Endodermal cell (in vitro differentiated cells): ENCODE measurements around the gene NCKAP5. TPM values are rescaled to one million over a fixed set of nuclear protein-coding genes. Genes with fewer than 3 reads are reported as not detected.

Experiments used
- DNase-seq: peaks from one replicate; pipeline ENCODE4 v3.0.0-alpha.2; 2017
- H3K27ac ChIP-seq: 2 replicates; pipeline ENCODE4 v1.5.1; 2013; ENCODE audit warnings: mild to moderate bottlenecking, low read depth, low read length, moderate library complexity
- H3K27me3 ChIP-seq: 2 replicates; pipeline ENCODE4 v1.6.1; 2013; ENCODE audit warnings: mild to moderate bottlenecking, low read length, moderate library complexity; ENCODE audit not compliant: insufficient read depth, control insufficient read depth, poor library complexity, severe bottlenecking
- H3K36me3 ChIP-seq: 2 replicates; pipeline ENCODE4 v1.7.0; 2013; ENCODE audit warnings: mild to moderate bottlenecking, low read length, moderate library complexity; ENCODE audit not compliant: control insufficient read depth, insufficient read depth
- H3K4me1 ChIP-seq: one replicate; pipeline ENCODE4 v1.7.0; 2013; ENCODE audit warnings: low read length; ENCODE audit not compliant: control insufficient read depth, insufficient read depth
- H3K4me3 ChIP-seq: 2 replicates; pipeline ENCODE4 v1.5.1; 2013; ENCODE audit warnings: mild to moderate bottlenecking, low read length, moderate library complexity
- H3K9ac ChIP-seq: 2 replicates; pipeline ENCODE4 v1.6.1; 2013; ENCODE audit warnings: mild to moderate bottlenecking, low read length, moderate library complexity; ENCODE audit not compliant: poor library complexity, severe bottlenecking; ENCODE audit errors: extremely low read depth
- H3K9me3 ChIP-seq: 2 replicates; pipeline ENCODE4 v1.6.1; 2013; ENCODE audit warnings: mild to moderate bottlenecking, low read length, moderate library complexity; ENCODE audit not compliant: control insufficient read depth
- H3K27ac Mint-ChIP-seq: 2 replicates; pipeline ENCODE4 v1.8.0; 2020; ENCODE audit warnings: mixed read lengths
- H3K27me3 Mint-ChIP-seq: 2 replicates; pipeline ENCODE4 v1.8.0; 2021; ENCODE audit warnings: mild to moderate bottlenecking, mixed read lengths; ENCODE audit not compliant: insufficient read depth
- H3K36me3 Mint-ChIP-seq: 2 replicates; pipeline ENCODE4 v1.8.0; 2020; ENCODE audit warnings: low read depth, mixed read lengths
- H3K4me1 Mint-ChIP-seq: 2 replicates; pipeline ENCODE4 v1.8.0; 2020; ENCODE audit warnings: mixed read lengths
- H3K4me3 Mint-ChIP-seq: 2 replicates; pipeline ENCODE4 v1.8.0; 2020; ENCODE audit warnings: mild to moderate bottlenecking, moderate library complexity, mixed read lengths
- H3K9me3 Mint-ChIP-seq: 2 replicates; pipeline ENCODE4 v1.8.0; 2020; ENCODE audit warnings: mild to moderate bottlenecking, mixed read lengths
- CTCF ChIP-seq: fragments of 200-600 bp; sonication (generic); conservative IDR thresholded peaks from 2 replicates; pipeline ENCODE4 v1.5.0; 2021; ENCODE audit warnings: antibody characterized with exemption, mild to moderate bottlenecking
- WGBS, 2 experiments: methylation state at CpG; one replicate each; pipeline versions ENCODE4 v1.1.5 to v1.1.7; 2013; ENCODE audit warnings: missing lambda C conversion rate in 2 of 2, mixed read lengths in 1 of 2; ENCODE audit not compliant: insufficient coverage in 1 of 2, insufficient read length in 1 of 2; 5-methylcytosine and 5-hydroxymethylcytosine counted together
- total RNA-seq, 2 donors: library from RNA; stranded (reverse); fragmentation: NEBNext Ultra II Directional in 1 of 2; extraction: Animal tissue kit (Norgen Biotek cat#: 25700) in 1 of 2; gene quantifications; 2 replicates in 1 of 2; 3 replicates in 1 of 2; pipeline ENCODE4 v1.2.1, GENCODE V29; 2021

NCKAP5 gene
- total RNA-seq, 2 donors from 2014 or later, result 0.58 to 0.92 TPM

- Histone ChIP-seq H3K9me3 (no peaks in the 10 kb centered on the region), H3K4me1 (no peaks in the 10 kb centered on the region), H3K27me3 (no peaks in the 10 kb centered on the region), H3K27ac (no peak overlapping the region), H3K36me3 (no peaks in the 10 kb centered on the region), H3K9ac (no peak overlapping the region), H3K4me3 (no peak overlapping the region)
- no peaks in the 10 kb centered on the region for H3K4me1 Mint-ChIP-seq
- WGBS, 2 experiments, result 95 to 100% methylated on average over 1 to 2 of the region's 2 CpGs
- no peak for TF ChIP-seq CTCF
- no peaks in the 10 kb centered on the region for H3K36me3 Mint-ChIP-seq
- no peaks in the 10 kb centered on the region for H3K27me3 Mint-ChIP-seq
- no peak overlapping the region for H3K27ac Mint-ChIP-seq
- no peak for DNase-seq
- no peak overlapping the region for H3K4me3 Mint-ChIP-seq
- H3K9me3 Mint-ChIP-seq, result no peaks in the 10 kb centered on the region
These were observed 583.5 kb downstream of the NCKAP5 start for GRCh38 chr2:132984731-132985130.

GRCh38 chr2:132980304-132980703, 588.0 kb downstream of the NCKAP5 start:
- no peaks in the 10 kb centered on the region for H3K9me3 Mint-ChIP-seq
- TF ChIP-seq CTCF, result no peak
- no peaks in the 10 kb centered on the region for H3K36me3 Mint-ChIP-seq
- Histone ChIP-seq H3K27me3 (no peaks in the 10 kb centered on the region), H3K4me3 (no peak overlapping the region), H3K27ac (no peak overlapping the region), H3K9ac (no peak overlapping the region), H3K4me1 (no peaks in the 10 kb centered on the region), H3K9me3 (no peaks in the 10 kb centered on the region), H3K36me3 (no peaks in the 10 kb centered on the region)
- DNase-seq, result no peak
- H3K4me3 Mint-ChIP-seq, result no peak overlapping the region
- H3K27ac Mint-ChIP-seq, result no peak overlapping the region
- peaks cover 3% of the 10 kb centered on the region for H3K4me1 Mint-ChIP-seq
- WGBS, 2 experiments, result 49% methylated on average over 2 of the region's 2 CpGs; no CpG with 5 or more reads in 1 of the 2 experiments
- H3K27me3 Mint-ChIP-seq, result peaks cover 2% of the 10 kb centered on the region

- Mint-ChIP-seq H3K4me3 (no peak overlapping the region), H3K4me1 (peaks cover 5% of the 10 kb centered on the region), H3K27me3 (peaks cover 2% of the 10 kb centered on the region), H3K9me3 (no peaks in the 10 kb centered on the region), H3K27ac (no peak overlapping the region), H3K36me3 (no peaks in the 10 kb centered on the region)
- 91% methylated on average over 5 of the region's 5 CpGs; no CpG with 5 or more reads in 1 of the 2 experiments for WGBS, 2 experiments
- no peak overlapping the region for H3K9ac ChIP-seq
- no peak for TF ChIP-seq CTCF
- no peak overlapping the region for H3K27ac ChIP-seq
- no peaks in the 10 kb centered on the region for H3K9me3 ChIP-seq
- no peaks in the 10 kb centered on the region for H3K27me3 ChIP-seq
- DNase-seq, result no peak
- H3K4me3 ChIP-seq, result no peak overlapping the region
- H3K36me3 ChIP-seq, result no peaks in the 10 kb centered on the region
- no peaks in the 10 kb centered on the region for H3K4me1 ChIP-seq
These were observed 588.7 kb downstream of the NCKAP5 start for GRCh38 chr2:132979339-132980093.
